KMS-11 (cell line): Measurements from ENCODE around the gene LARGE1.

Experiments
- H2AFZ ChIP-seq: fragments of 200-600 bp; sonication (generic); 2 replicates; pipeline ENCODE4 v1.6.1; 2016; ENCODE audit warnings: antibody characterized with exemption, mixed run types, low read depth
- H3K27ac ChIP-seq: fragments of 200-600 bp; sonication (generic); 2 replicates; pipeline ENCODE4 v1.6.1; 2016; ENCODE audit warnings: mild to moderate bottlenecking, mixed run types
- H3K27me3 ChIP-seq: fragments of 200-600 bp; sonication (generic); 2 replicates; pipeline ENCODE4 v1.6.1; 2017; ENCODE audit warnings: mild to moderate bottlenecking, low read depth, mixed run types, moderate library complexity; ENCODE audit not compliant: insufficient read depth
- H3K36me3 ChIP-seq: fragments of 200-600 bp; sonication (generic); 2 replicates; pipeline ENCODE4 v1.6.1; 2017; ENCODE audit warnings: mild to moderate bottlenecking, mixed run types; ENCODE audit not compliant: insufficient read depth
- H3K4me1 ChIP-seq: fragments of 200-600 bp; sonication (generic); 2 replicates; pipeline ENCODE4 v1.6.1; 2016; ENCODE audit warnings: mild to moderate bottlenecking, low read depth, mixed run types; ENCODE audit not compliant: poor library complexity, severe bottlenecking
- H3K4me2 ChIP-seq: fragments of 200-600 bp; sonication (generic); 2 replicates; pipeline ENCODE4 v1.7.0; 2016; ENCODE audit warnings: mild to moderate bottlenecking, mixed run types
- H3K4me3 ChIP-seq: fragments of 200-600 bp; sonication (generic); IDR thresholded peaks from 2 replicates; pipeline ENCODE4 v1.6.1; 2017; ENCODE audit warnings: low read depth, low read length, mixed read lengths; ENCODE audit not compliant: insufficient read depth
- H3K79me2 ChIP-seq: fragments of 200-600 bp; sonication (generic); 2 replicates; pipeline ENCODE4 v1.6.1; 2016; ENCODE audit warnings: low read depth, mixed run types; ENCODE audit not compliant: insufficient read depth
- H3K9ac ChIP-seq: fragments of 200-600 bp; sonication (generic); 2 replicates; pipeline ENCODE4 v1.6.1; 2016; ENCODE audit warnings: mild to moderate bottlenecking, mixed run types
- H4K20me1 ChIP-seq: fragments of 200-600 bp; sonication (generic); 2 replicates; pipeline ENCODE4 v1.6.1; 2016; ENCODE audit warnings: mild to moderate bottlenecking, mixed run types; ENCODE audit not compliant: insufficient read depth
- CTCF ChIP-seq: fragments of 200-600 bp; sonication (generic); conservative IDR thresholded peaks from 2 replicates; pipeline ENCODE4 v1.6.1; 2017; ENCODE audit warnings: low read depth, mild to moderate bottlenecking, antibody characterized with exemption, low read length, moderate library complexity, mixed read lengths

LARGE1 gene

GRCh38 chr22:33792832-33793231 lies 127.4 kb downstream of the LARGE1 start:
- no peak for TF ChIP-seq CTCF
- Histone ChIP-seq H3K4me3 (no peak overlapping the region), H4K20me1 (no peaks in the 10 kb centered on the region), H3K27me3 (no peaks in the 10 kb centered on the region), H2AFZ (no peak overlapping the region), H3K4me1 (no peaks in the 10 kb centered on the region), H3K79me2 (no peaks in the 10 kb centered on the region), H3K36me3 (no peaks in the 10 kb centered on the region), H3K4me2 (no peak overlapping the region), H3K9ac (no peak overlapping the region), H3K27ac (no peak overlapping the region)

DNA sequence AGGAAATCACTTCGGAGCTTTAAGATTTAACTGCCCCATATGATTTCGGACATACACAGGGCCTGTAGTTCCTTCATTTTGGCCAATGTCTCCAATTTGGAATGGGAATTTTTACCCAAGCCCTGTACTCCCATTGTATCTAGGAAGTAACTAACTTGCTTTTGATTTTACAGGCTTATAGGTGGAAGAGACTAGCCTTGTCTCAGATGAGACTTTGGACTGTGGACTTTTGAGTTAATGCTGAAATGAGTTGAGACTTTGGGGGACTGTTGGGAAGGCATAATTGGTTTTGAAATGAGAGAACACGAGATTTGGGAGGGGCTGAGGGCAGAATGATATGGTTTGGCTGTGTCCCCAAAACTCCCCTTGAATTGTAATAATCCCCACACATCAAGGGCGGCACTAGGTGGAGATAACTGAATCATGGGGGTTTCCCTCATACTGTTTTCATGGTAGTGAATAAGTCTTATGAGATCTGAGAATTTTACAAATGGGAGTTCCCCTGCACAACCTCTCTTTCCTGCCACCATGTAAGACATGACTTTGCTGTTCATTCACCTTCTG lies 130.5 kb downstream of the LARGE1 start:
- Histone ChIP-seq H3K4me3 (no peak overlapping the region), H2AFZ (no peak overlapping the region), H3K4me1 (no peaks in the 10 kb centered on the region), H3K27ac (no peak overlapping the region), H3K4me2 (no peak overlapping the region), H3K9ac (no peak overlapping the region), H3K79me2 (no peaks in the 10 kb centered on the region), H3K36me3 (no peaks in the 10 kb centered on the region), H3K27me3 (no peaks in the 10 kb centered on the region), H4K20me1 (no peaks in the 10 kb centered on the region)
- no peak for TF ChIP-seq CTCF

DNA sequence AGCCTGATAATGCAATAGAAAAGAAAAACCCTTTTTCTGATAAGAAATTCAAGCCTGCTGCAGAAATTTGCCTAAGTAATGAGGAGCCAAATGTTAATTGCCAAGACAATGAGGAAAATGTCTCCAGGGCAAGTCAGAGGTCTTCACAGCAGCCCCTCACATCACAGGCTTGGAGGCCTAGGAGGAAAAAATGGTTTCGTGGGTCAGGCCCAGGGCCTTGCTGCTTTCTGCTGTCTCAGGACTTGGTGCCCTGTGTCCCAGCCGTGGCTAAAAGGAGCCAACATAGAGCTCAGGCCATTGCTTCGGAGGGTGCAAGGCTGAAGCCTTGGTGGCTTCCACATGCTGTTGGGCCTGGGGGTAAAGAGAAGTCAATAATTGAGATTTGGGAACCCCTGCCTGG lies 131.3 kb downstream of the LARGE1 start:
- no peaks in the 10 kb centered on the region for H3K36me3 ChIP-seq
- no peaks in the 10 kb centered on the region for H3K79me2 ChIP-seq
- H4K20me1 ChIP-seq: no peaks in the 10 kb centered on the region
- H3K27ac ChIP-seq: no peak overlapping the region
- H3K27me3 ChIP-seq: no peaks in the 10 kb centered on the region
- H3K4me3 ChIP-seq: no peak overlapping the region
- H3K4me2 ChIP-seq: no peak overlapping the region
- H3K4me1 ChIP-seq: no peaks in the 10 kb centered on the region
- no peak overlapping the region for H2AFZ ChIP-seq
- no peak overlapping the region for H3K9ac ChIP-seq
- no peak for TF ChIP-seq CTCF

- no peak overlapping the region for H3K27ac ChIP-seq
- no peaks in the 10 kb centered on the region for H3K27me3 ChIP-seq
- H2AFZ ChIP-seq: no peak overlapping the region
- no peaks in the 10 kb centered on the region for H3K36me3 ChIP-seq
- H3K4me1 ChIP-seq: no peaks in the 10 kb centered on the region
- no peak overlapping the region for H3K4me2 ChIP-seq
- no peak overlapping the region for H3K4me3 ChIP-seq
- no peaks in the 10 kb centered on the region for H3K79me2 ChIP-seq
- H4K20me1 ChIP-seq: no peaks in the 10 kb centered on the region
- no peak for TF ChIP-seq CTCF
- H3K9ac ChIP-seq: no peak overlapping the region
These were observed 132.4 kb downstream of the LARGE1 start for GRCh38 chr22:33787645-33788456.
